Effector CD8-positive, alpha-beta T cell (primary cell): ENCODE data around the gene ANKMY1.

Source experiments
- DNase-seq: peaks from one replicate; lab custom pipeline; 2025; lab: John Stamatoyannopoulos, UW

The ANKMY1 gene

GRCh38 chr2:240434728-240435456 lies 122.9 kb downstream of the ANKMY1 start:
- peak; percentile 84 for DNase-seq

GRCh38 chr2:240433973-240434727 lies 123.6 kb downstream of the ANKMY1 start:
- DNase-seq = no peak

GRCh38 chr2:240432820-240433801 lies 124.7 kb downstream of the ANKMY1 start:
- DNase-seq = no peak

- no peak for DNase-seq
Observed at GRCh38 chr2:240432430-240432819, 125.4 kb downstream of the ANKMY1 start.

GRCh38 chr2:240431661-240432424 lies 125.9 kb downstream of the ANKMY1 start:
- DNase-seq = no peak

- no peak for DNase-seq
Observed at GRCh38 chr2:240431271-240431660, 126.5 kb downstream of the ANKMY1 start.

GRCh38 chr2:240430595-240430994 lies 127.2 kb downstream of the ANKMY1 start:
- DNase-seq = no peak

- no peak for DNase-seq
Observed at GRCh38 chr2:240429872-240430491, 127.8 kb downstream of the ANKMY1 start.
